ENCODE results near the gene THSD7B.

DNA sequence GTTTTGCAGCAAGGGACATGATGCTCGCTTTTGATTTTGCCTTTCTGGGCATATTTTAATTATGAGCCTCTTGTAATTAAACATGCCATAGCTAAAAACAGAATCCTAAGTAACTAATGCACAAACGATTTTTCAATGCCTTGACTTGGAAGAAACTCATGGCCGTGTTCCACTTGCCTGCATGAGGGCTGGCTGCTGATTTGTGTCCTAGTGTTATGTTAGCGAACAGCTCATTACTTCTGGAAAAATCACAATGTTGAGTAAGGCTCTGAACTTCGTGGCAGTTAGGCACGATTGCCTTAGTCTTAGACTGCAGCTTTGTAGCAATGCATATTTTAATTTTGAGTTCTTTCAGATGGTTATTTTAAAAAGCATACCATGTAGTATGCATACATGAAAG, 4.5 kb downstream of the THSD7B start:
- TF ChIP-seq, protein P1, sequence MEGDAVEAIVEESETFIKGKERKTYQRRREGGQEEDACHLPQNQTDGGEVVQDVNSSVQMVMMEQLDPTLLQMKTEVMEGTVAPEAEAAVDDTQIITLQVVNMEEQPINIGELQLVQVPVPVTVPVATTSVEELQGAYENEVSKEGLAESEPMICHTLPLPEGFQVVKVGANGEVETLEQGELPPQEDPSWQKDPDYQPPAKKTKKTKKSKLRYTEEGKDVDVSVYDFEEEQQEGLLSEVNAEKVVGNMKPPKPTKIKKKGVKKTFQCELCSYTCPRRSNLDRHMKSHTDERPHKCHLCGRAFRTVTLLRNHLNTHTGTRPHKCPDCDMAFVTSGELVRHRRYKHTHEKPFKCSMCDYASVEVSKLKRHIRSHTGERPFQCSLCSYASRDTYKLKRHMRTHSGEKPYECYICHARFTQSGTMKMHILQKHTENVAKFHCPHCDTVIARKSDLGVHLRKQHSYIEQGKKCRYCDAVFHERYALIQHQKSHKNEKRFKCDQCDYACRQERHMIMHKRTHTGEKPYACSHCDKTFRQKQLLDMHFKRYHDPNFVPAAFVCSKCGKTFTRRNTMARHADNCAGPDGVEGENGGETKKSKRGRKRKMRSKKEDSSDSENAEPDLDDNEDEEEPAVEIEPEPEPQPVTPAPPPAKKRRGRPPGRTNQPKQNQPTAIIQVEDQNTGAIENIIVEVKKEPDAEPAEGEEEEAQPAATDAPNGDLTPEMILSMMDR (IDR thresholded peaks at IDR 0.05 in 8 of 11, conservative IDR thresholded peaks at IDR 0.05 in 3 of 11) = no peak
- no peak for TF ChIP-seq POLR2A (IDR thresholded peaks at IDR 0.05)

All from spleen (tissue), 7 donors.